RWPE2 (cell line): ENCODE measurements around the gene PHF2.

Experiments used
- ATAC-seq: fragments of 200-7000 bp; cut with Tn5 transposase; 3 replicates; pipeline ENCODE4 v1.9.1; 2021; ENCODE audit warnings: low read depth
- DNase-seq: peaks from one replicate; pipeline ENCODE4 v3.0.0-alpha.2; 2020; ENCODE audit warnings: low spot score
- H3K27ac ChIP-seq: fragments of 450-650 bp; 2 replicates; pipeline ENCODE4 v1.5.1; 2017; ENCODE audit warnings: mild to moderate bottlenecking; ENCODE audit not compliant: poor library complexity, severe bottlenecking
- H3K27me3 ChIP-seq: fragments of 250-450 bp; sonication (Bioruptor Pico); 2 replicates; pipeline ENCODE4 v1.5.1; 2021; ENCODE audit warnings: mild to moderate bottlenecking, moderate library complexity; ENCODE audit not compliant: insufficient read depth, poor library complexity, severe bottlenecking
- H3K36me3 ChIP-seq: fragments of 250-450 bp; sonication (Bioruptor Pico); 2 replicates; pipeline ENCODE4 v1.5.1; 2020; ENCODE audit warnings: low read depth, mild to moderate bottlenecking, moderate library complexity
- H3K4me1 ChIP-seq: fragments of 250-450 bp; sonication (Bioruptor Pico); 2 replicates; pipeline ENCODE4 v1.5.1; 2021; ENCODE audit warnings: mild to moderate bottlenecking, moderate library complexity; ENCODE audit not compliant: insufficient read depth, poor library complexity, severe bottlenecking
- H3K4me3 ChIP-seq: fragments of 250-450 bp; sonication (Bioruptor Pico); 2 replicates; pipeline ENCODE4 v1.5.1; 2021; ENCODE audit warnings: mild to moderate bottlenecking, moderate library complexity; ENCODE audit not compliant: severe bottlenecking
- H3K9me3 ChIP-seq: fragments of 250-450 bp; sonication (Bioruptor Pico); 2 replicates; pipeline ENCODE4 v1.5.1; 2021; ENCODE audit warnings: mild to moderate bottlenecking, moderate library complexity; ENCODE audit not compliant: severe bottlenecking
- CTCF ChIP-seq: fragments of 450-650 bp; IDR thresholded peaks from one replicate; pipeline ENCODE4 v1.5.1; 2017; ENCODE audit warnings: mild to moderate bottlenecking, moderate library complexity; ENCODE audit not compliant: poor library complexity, severe bottlenecking

The PHF2 gene

GRCh38 chr9:93699650-93700049 is 123.3 kb downstream of the PHF2 start:
- H3K4me3 ChIP-seq, result no peak overlapping the region
- H3K27ac ChIP-seq, result no peak overlapping the region
- no peaks in the 10 kb centered on the region for H3K9me3 ChIP-seq
- no peak for TF ChIP-seq CTCF
- no peaks in the 10 kb centered on the region for H3K36me3 ChIP-seq
- DNase-seq (no peak), ATAC-seq (no peak)
- H3K4me1 ChIP-seq, result no peaks in the 10 kb centered on the region
- H3K27me3 ChIP-seq, result no peaks in the 10 kb centered on the region

GRCh38 chr9:93701494-93702218 is 125.3 kb downstream of the PHF2 start:
- Histone ChIP-seq H3K4me1 (no peaks in the 10 kb centered on the region), H3K36me3 (no peaks in the 10 kb centered on the region), H3K9me3 (no peaks in the 10 kb centered on the region), H3K27ac (no peak overlapping the region), H3K4me3 (no peak overlapping the region), H3K27me3 (no peaks in the 10 kb centered on the region)
- no peak for TF ChIP-seq CTCF
- no peak for DNase-seq
- ATAC-seq, result no peak

GRCh38 chr9:93702261-93702660 is 125.9 kb downstream of the PHF2 start:
- TF ChIP-seq CTCF, result no peak
- DNase-seq (no peak), ATAC-seq (no peak)
- H3K4me3 ChIP-seq, result no peak overlapping the region
- no peaks in the 10 kb centered on the region for H3K9me3 ChIP-seq
- no peaks in the 10 kb centered on the region for H3K4me1 ChIP-seq
- H3K36me3 ChIP-seq, result no peaks in the 10 kb centered on the region
- no peak overlapping the region for H3K27ac ChIP-seq
- no peaks in the 10 kb centered on the region for H3K27me3 ChIP-seq

GRCh38 chr9:93708289-93708986 is 132.1 kb downstream of the PHF2 start:
- Histone ChIP-seq H3K4me3 (no peak overlapping the region), H3K4me1 (no peaks in the 10 kb centered on the region), H3K36me3 (no peaks in the 10 kb centered on the region), H3K9me3 (no peaks in the 10 kb centered on the region), H3K27ac (no peak overlapping the region), H3K27me3 (no peaks in the 10 kb centered on the region)
- no peak for DNase-seq
- no peak for TF ChIP-seq CTCF
- no peak for ATAC-seq

- no peak for TF ChIP-seq CTCF
- ATAC-seq (no peak), DNase-seq (no peak)
- Histone ChIP-seq H3K4me1 (no peaks in the 10 kb centered on the region), H3K4me3 (no peak overlapping the region), H3K36me3 (no peaks in the 10 kb centered on the region), H3K27ac (no peak overlapping the region), H3K9me3 (no peaks in the 10 kb centered on the region), H3K27me3 (no peaks in the 10 kb centered on the region)
These were observed 132.6 kb downstream of the PHF2 start for GRCh38 chr9:93708987-93709302.
